ENCODE measurements around the gene EEF1AKMT3. TPM values are rescaled to one million over a fixed set of nuclear protein-coding genes. Genes with fewer than 3 reads are reported as not detected.

Gene EEF1AKMT3
- total and polyA plus RNA-seq, 4 donors = 1.5 to 6.4 (median 2.1) TPM

DNA sequence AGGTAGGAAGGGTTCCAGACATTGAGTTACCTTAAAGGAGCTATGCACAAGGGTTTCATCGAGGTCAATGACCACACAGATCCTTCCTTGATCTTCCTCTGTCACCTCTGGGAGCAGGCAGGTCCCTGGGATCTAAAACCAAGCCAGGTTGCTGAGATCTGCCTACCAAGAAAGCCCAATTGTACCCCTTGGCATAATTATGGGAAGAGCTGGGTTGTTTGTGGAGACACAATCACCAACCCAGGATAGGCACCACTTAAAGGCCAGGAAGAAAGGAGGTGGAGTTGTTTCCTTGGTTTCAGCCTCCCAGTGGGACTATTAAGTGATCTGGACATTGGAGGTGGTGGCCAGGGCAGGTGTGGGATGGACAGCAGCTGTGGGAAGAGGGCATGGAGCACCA is 54.6 kb downstream of the EEF1AKMT3 start (continued):
- TF ChIP-seq RXRA (IDR thresholded peaks at IDR 0.05) = no peak
- TF ChIP-seq JUND (IDR thresholded peaks at IDR 0.05) = no peak

DNA sequence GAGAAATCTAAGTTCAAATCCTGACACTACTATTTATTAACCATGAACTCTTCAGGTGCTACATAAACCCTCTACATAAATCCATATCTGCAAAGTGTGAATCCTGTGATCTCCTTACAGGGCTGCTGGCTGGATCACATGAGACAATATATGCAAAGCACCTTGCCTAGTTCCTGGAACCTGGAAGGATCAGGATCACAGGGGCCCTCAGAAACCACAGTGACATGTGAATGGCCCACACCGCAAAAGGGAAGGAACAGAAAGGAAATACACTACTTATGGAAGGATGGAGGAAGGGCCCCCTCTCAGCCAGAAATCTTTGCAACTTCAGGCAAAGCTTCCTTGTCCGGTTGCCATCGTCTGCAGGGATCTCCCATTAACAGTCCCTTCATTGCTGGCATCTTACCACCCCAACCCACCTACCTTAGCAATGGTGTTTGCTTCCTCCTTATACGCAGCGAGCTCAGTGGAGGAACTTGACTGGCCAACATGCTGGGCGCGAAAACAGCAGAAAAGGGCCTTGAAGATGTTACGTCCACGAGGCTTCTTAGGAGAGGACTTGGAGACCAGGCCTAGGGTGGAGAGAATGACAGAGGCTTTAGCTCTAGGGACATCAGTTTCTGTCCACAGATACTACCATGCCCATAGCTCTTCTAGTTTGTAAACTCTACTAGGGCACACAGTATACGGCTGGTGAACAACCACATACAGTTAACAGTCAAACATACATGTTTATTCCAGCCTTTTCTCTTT is 56.8 kb downstream of the EEF1AKMT3 start:
- no peak for DNase-seq (ENCODE audit: low spot score)
- peaks cover 4 to 39% (median 25%) of the 10 kb centered on the region in 4 donors for H3K4me1 ChIP-seq (ENCODE audit: control insufficient read depth in 4 of 4, insufficient read depth in 4 of 4, low read length in 3 of 4)
- H3K9ac ChIP-seq (ENCODE audit: low read depth in 1 of 2, low read length in 2 of 2) = no peak overlapping the region
- 74% methylated on average over 10 of the region's 10 CpGs for WGBS
- H3K9me3 ChIP-seq (ENCODE audit: control insufficient read depth in 4 of 4, low read length in 3 of 4) = no peaks in the 10 kb centered on the region
- no peaks in the 10 kb centered on the region for H3K27me3 ChIP-seq (ENCODE audit: control insufficient read depth in 4 of 4, insufficient read depth in 4 of 4, low read length in 3 of 4)
- no peak for TF ChIP-seq SP1 (IDR thresholded peaks at IDR 0.05)
- no peak for TF ChIP-seq GABPA (IDR thresholded peaks at IDR 0.05 in 1 of 2, conservative IDR thresholded peaks at IDR 0.05 in 1 of 2)
- no peak for TF ChIP-seq ATF3 (IDR thresholded peaks at IDR 0.05)
- no peak for TF ChIP-seq TAF1 (conservative IDR thresholded peaks at IDR 0.05)
- no peak for TF ChIP-seq RXRA (IDR thresholded peaks at IDR 0.05)
- no peak for TF ChIP-seq HNF4G (IDR thresholded peaks at IDR 0.05)
- TF ChIP-seq, protein P1, sequence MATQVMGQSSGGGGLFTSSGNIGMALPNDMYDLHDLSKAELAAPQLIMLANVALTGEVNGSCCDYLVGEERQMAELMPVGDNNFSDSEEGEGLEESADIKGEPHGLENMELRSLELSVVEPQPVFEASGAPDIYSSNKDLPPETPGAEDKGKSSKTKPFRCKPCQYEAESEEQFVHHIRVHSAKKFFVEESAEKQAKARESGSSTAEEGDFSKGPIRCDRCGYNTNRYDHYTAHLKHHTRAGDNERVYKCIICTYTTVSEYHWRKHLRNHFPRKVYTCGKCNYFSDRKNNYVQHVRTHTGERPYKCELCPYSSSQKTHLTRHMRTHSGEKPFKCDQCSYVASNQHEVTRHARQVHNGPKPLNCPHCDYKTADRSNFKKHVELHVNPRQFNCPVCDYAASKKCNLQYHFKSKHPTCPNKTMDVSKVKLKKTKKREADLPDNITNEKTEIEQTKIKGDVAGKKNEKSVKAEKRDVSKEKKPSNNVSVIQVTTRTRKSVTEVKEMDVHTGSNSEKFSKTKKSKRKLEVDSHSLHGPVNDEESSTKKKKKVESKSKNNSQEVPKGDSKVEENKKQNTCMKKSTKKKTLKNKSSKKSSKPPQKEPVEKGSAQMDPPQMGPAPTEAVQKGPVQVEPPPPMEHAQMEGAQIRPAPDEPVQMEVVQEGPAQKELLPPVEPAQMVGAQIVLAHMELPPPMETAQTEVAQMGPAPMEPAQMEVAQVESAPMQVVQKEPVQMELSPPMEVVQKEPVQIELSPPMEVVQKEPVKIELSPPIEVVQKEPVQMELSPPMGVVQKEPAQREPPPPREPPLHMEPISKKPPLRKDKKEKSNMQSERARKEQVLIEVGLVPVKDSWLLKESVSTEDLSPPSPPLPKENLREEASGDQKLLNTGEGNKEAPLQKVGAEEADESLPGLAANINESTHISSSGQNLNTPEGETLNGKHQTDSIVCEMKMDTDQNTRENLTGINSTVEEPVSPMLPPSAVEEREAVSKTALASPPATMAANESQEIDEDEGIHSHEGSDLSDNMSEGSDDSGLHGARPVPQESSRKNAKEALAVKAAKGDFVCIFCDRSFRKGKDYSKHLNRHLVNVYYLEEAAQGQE (IDR thresholded peaks at IDR 0.05) = no peak
- no peak for TF ChIP-seq NR2F2 (IDR thresholded peaks at IDR 0.05)
- TF ChIP-seq EGR1 (IDR thresholded peaks at IDR 0.05; ENCODE audit: low read depth in 2 of 2) = no peak
- TF ChIP-seq HNF4A (conservative IDR thresholded peaks at IDR 0.05) = no peak
- TF ChIP-seq FOXA1 (IDR thresholded peaks at IDR 0.05) = no peak
- TF ChIP-seq YY1 (IDR thresholded peaks at IDR 0.05) = no peak
- no peak for TF ChIP-seq JUND (IDR thresholded peaks at IDR 0.05)
- TF ChIP-seq RAD21 (IDR thresholded peaks at IDR 0.05) = no peak
- no peak for TF ChIP-seq FOXA2 (IDR thresholded peaks at IDR 0.05)
- TF ChIP-seq, protein P2, sequence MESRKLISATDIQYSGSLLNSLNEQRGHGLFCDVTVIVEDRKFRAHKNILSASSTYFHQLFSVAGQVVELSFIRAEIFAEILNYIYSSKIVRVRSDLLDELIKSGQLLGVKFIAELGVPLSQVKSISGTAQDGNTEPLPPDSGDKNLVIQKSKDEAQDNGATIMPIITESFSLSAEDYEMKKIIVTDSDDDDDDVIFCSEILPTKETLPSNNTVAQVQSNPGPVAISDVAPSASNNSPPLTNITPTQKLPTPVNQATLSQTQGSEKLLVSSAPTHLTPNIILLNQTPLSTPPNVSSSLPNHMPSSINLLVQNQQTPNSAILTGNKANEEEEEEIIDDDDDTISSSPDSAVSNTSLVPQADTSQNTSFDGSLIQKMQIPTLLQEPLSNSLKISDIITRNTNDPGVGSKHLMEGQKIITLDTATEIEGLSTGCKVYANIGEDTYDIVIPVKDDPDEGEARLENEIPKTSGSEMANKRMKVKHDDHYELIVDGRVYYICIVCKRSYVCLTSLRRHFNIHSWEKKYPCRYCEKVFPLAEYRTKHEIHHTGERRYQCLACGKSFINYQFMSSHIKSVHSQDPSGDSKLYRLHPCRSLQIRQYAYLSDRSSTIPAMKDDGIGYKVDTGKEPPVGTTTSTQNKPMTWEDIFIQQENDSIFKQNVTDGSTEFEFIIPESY (IDR thresholded peaks at IDR 0.05) = no peak
- TF ChIP-seq MAX (IDR thresholded peaks at IDR 0.05) = no peak
- TF ChIP-seq, protein P3, sequence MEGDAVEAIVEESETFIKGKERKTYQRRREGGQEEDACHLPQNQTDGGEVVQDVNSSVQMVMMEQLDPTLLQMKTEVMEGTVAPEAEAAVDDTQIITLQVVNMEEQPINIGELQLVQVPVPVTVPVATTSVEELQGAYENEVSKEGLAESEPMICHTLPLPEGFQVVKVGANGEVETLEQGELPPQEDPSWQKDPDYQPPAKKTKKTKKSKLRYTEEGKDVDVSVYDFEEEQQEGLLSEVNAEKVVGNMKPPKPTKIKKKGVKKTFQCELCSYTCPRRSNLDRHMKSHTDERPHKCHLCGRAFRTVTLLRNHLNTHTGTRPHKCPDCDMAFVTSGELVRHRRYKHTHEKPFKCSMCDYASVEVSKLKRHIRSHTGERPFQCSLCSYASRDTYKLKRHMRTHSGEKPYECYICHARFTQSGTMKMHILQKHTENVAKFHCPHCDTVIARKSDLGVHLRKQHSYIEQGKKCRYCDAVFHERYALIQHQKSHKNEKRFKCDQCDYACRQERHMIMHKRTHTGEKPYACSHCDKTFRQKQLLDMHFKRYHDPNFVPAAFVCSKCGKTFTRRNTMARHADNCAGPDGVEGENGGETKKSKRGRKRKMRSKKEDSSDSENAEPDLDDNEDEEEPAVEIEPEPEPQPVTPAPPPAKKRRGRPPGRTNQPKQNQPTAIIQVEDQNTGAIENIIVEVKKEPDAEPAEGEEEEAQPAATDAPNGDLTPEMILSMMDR (IDR thresholded peaks at IDR 0.05; ENCODE audit: low read depth, low read length, missing input control) = no peak
- H3K36me3 ChIP-seq (ENCODE audit: control insufficient read depth in 4 of 4, insufficient read depth in 3 of 4, low read depth in 1 of 4, low read length in 3 of 4) = peaks cover 19 to 49% (median 47%) of the 10 kb centered on the region in 4 donors
- H3K4me3 ChIP-seq (ENCODE audit: low read depth in 1 of 3, low read length in 3 of 3) = no peak overlapping the region
- no peak overlapping the region for H3K27ac ChIP-seq (ENCODE audit: low read depth in 1 of 2, low read length in 2 of 2)

Measured in liver (tissue), 9 donors.